ENCODE results near the gene DTNA.

The DTNA gene

DNA sequence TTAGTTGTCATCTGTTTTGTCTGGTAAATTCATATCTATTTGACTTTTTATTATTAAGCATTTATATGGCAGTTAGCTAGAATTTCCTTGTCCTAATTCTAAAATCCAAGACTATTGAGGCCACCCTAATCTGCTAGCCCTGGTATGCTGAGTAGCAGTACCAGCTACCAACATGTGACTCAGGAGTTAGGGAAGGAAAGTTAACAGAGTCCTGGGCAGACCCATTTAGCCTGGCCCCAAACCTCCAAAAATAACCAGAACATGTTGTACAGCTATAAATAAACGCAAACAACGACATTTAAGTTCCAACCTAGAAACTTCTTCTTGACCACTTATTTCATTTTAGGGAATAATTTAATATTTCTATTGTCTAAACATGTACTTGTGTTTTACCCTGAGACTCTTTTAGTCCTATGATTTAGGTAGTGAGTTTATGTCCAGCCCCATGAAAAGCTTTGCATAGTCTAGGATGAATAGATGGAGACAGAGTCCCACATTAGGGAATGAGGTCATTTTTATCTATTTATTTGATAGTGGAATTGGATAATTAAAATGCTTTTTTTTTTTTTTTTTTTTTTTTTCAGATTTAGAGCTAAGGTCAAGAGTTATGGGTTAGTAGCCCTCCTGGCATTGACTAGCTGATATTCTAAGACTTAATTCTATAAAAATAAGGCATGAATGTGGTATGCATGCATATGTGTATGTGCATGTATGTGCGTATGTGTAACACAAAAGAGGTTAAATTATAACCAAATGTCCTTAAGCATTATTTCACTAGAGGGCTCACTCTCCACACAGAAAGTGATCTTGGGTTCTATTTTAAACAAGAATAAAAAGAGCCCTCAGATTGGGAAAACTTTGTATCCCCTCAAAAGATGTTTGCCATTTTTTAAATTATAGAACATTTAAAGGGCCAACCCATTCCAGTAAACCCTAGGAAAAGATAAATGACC lies 171.1 kb downstream of the DTNA start:
- Histone ChIP-seq H3K27me3 (ENCODE audit: insufficient read depth, poor library complexity, severe bottlenecking) (peaks cover 5% of the 10 kb centered on the region), H3K9me3 (ENCODE audit: severe bottlenecking) (no peaks in the 10 kb centered on the region), H3K36me3 (ENCODE audit: low read depth) (no peaks in the 10 kb centered on the region), H3K4me3 (ENCODE audit: severe bottlenecking) (no peak overlapping the region), H3K4me1 (ENCODE audit: insufficient read depth, poor library complexity, severe bottlenecking) (no peaks in the 10 kb centered on the region), H3K27ac (ENCODE audit: poor library complexity, severe bottlenecking) (no peak overlapping the region)
- DNase-seq (ENCODE audit: low spot score) = no peak
- ATAC-seq (ENCODE audit: low read depth) = no peak
- TF ChIP-seq, protein P1, sequence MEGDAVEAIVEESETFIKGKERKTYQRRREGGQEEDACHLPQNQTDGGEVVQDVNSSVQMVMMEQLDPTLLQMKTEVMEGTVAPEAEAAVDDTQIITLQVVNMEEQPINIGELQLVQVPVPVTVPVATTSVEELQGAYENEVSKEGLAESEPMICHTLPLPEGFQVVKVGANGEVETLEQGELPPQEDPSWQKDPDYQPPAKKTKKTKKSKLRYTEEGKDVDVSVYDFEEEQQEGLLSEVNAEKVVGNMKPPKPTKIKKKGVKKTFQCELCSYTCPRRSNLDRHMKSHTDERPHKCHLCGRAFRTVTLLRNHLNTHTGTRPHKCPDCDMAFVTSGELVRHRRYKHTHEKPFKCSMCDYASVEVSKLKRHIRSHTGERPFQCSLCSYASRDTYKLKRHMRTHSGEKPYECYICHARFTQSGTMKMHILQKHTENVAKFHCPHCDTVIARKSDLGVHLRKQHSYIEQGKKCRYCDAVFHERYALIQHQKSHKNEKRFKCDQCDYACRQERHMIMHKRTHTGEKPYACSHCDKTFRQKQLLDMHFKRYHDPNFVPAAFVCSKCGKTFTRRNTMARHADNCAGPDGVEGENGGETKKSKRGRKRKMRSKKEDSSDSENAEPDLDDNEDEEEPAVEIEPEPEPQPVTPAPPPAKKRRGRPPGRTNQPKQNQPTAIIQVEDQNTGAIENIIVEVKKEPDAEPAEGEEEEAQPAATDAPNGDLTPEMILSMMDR (IDR thresholded peaks at IDR 0.05; ENCODE audit: poor library complexity, severe bottlenecking) = peak; percentile 22

DNA sequence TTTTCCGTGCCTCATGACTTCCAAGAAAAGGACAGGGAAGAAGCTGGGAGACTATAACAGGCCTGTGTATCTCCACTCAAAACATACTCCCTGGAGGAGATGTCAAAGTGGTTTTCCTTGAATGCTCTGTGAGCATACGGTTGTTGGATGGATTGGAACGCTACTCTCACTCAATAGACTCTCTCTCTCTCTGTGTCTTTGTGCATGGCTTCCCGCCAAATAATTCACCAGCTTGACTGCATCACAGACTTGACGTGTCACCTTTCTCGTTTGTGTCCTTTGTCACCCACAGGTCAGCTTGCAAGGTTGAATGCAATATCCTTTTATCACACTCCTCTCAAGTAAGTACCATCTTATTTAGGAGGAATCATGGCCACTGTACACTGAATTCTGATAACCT lies 174.3 kb downstream of the DTNA start:
- no peaks in the 10 kb centered on the region for H3K4me1 ChIP-seq (ENCODE audit: insufficient read depth, poor library complexity, severe bottlenecking)
- H3K27ac ChIP-seq (ENCODE audit: poor library complexity, severe bottlenecking) = no peak overlapping the region
- H3K27me3 ChIP-seq (ENCODE audit: insufficient read depth, poor library complexity, severe bottlenecking) = peaks cover 2% of the 10 kb centered on the region
- no peaks in the 10 kb centered on the region for H3K36me3 ChIP-seq (ENCODE audit: low read depth)
- H3K4me3 ChIP-seq (ENCODE audit: severe bottlenecking) = no peak overlapping the region
- DNase-seq (ENCODE audit: low spot score) = no peak
- TF ChIP-seq, protein P1 (IDR thresholded peaks at IDR 0.05; ENCODE audit: poor library complexity, severe bottlenecking) = no peak
- ATAC-seq (ENCODE audit: low read depth) = no peak
- no peaks in the 10 kb centered on the region for H3K9me3 ChIP-seq (ENCODE audit: severe bottlenecking)

- Histone ChIP-seq H3K9me3 (ENCODE audit: severe bottlenecking) (no peaks in the 10 kb centered on the region), H3K27ac (ENCODE audit: poor library complexity, severe bottlenecking) (no peak overlapping the region), H3K27me3 (ENCODE audit: insufficient read depth, poor library complexity, severe bottlenecking) (no peaks in the 10 kb centered on the region), H3K36me3 (ENCODE audit: low read depth) (no peaks in the 10 kb centered on the region), H3K4me3 (ENCODE audit: severe bottlenecking) (no peak overlapping the region), H3K4me1 (ENCODE audit: insufficient read depth, poor library complexity, severe bottlenecking) (no peaks in the 10 kb centered on the region)
- ATAC-seq (ENCODE audit: low read depth) (no peak), DNase-seq (ENCODE audit: low spot score) (no peak)
- TF ChIP-seq, protein P1 (IDR thresholded peaks at IDR 0.05; ENCODE audit: poor library complexity, severe bottlenecking) = no peak
These were observed 176.1 kb downstream of the DTNA start for GRCh38 chr18:34886177-34886576.

- no peak for ATAC-seq (ENCODE audit: low read depth)
- no peak overlapping the region for H3K27ac ChIP-seq (ENCODE audit: poor library complexity, severe bottlenecking)
- no peak overlapping the region for H3K4me3 ChIP-seq (ENCODE audit: severe bottlenecking)
- no peaks in the 10 kb centered on the region for H3K4me1 ChIP-seq (ENCODE audit: insufficient read depth, poor library complexity, severe bottlenecking)
- H3K27me3 ChIP-seq (ENCODE audit: insufficient read depth, poor library complexity, severe bottlenecking) = no peaks in the 10 kb centered on the region
- TF ChIP-seq, protein P1 (IDR thresholded peaks at IDR 0.05; ENCODE audit: poor library complexity, severe bottlenecking) = no peak
- no peak for DNase-seq (ENCODE audit: low spot score)
- no peaks in the 10 kb centered on the region for H3K36me3 ChIP-seq (ENCODE audit: low read depth)
- H3K9me3 ChIP-seq (ENCODE audit: severe bottlenecking) = no peaks in the 10 kb centered on the region
These were observed 177.9 kb downstream of the DTNA start for GRCh38 chr18:34887881-34888580.
